Posterior vena cava (tissue), 2 donors: Measurements from ENCODE around the gene LSS. TPM values are rescaled to one million over a fixed set of nuclear protein-coding genes. Genes with fewer than 3 reads are reported as not detected.

Source experiments
- DNase-seq: peaks from one replicate; pipeline ENCODE4 v3.0.0-alpha.2; 2020; ENCODE audit warnings: low spot score
- intact Hi-C, 2 donors: fragments of 100-400 bp; cut with DNase I; formaldehyde crosslinking; loops; one replicate each; pipeline versions ENCODE4 v1.14.1 to v1.14.2; 2022 to 2023
- long read RNA-seq, 2 donors: library from polyadenylated mRNA; unstranded; transcript quantifications; one replicate each; pipeline ENCODE4 v2.0.0, GENCODE V29; 2020 to 2021
- total RNA-seq, 2 donors: library from RNA; stranded (reverse); fragmentation: NEBNext Ultra II Directional; extraction: Animal tissue kit (Norgen Biotek cat#: 25700); gene quantifications; one replicate each; pipeline ENCODE4 v1.2.1, GENCODE V29; 2021
- donor health status: DM: yes; HTN: yes; CAD: no.
- donor health status: DM: yes; HTN: yes; CAD: no.

The LSS gene
- total RNA-seq = 10 to 100 TPM; 42.5 to 65.0 TPM
- long read RNA-seq, donor 1, full-length matches to known transcripts = 5 of 33 reads
- long read RNA-seq, donor 1, partial matches to known transcripts = 18 of 33 reads
- long read RNA-seq, donor 1, other reads (novel, unspliced or antisense) = 10 of 33 reads
- long read RNA-seq, donor 2, full-length matches to known transcripts = 5 of 73 reads
- long read RNA-seq, donor 2, partial matches to known transcripts = 42 of 73 reads
- long read RNA-seq, donor 2, other reads (novel, unspliced or antisense) = 26 of 73 reads

- intact Hi-C loops = loop anchor here (5.0 to 10.0 kb wide), 2 partner anchors 74 to 256 kb away; partner anchors contain the start of gene FTCD (in 1 of the 2)
- DNase-seq = peak; percentile 100
Measured at GRCh38 chr21:46228345-46229051, at the start of gene LSS. Gene LSS (minus strand): TSS chr21:46228774. CDS start chr21:46228745, 29 bp downstream.

DNA sequence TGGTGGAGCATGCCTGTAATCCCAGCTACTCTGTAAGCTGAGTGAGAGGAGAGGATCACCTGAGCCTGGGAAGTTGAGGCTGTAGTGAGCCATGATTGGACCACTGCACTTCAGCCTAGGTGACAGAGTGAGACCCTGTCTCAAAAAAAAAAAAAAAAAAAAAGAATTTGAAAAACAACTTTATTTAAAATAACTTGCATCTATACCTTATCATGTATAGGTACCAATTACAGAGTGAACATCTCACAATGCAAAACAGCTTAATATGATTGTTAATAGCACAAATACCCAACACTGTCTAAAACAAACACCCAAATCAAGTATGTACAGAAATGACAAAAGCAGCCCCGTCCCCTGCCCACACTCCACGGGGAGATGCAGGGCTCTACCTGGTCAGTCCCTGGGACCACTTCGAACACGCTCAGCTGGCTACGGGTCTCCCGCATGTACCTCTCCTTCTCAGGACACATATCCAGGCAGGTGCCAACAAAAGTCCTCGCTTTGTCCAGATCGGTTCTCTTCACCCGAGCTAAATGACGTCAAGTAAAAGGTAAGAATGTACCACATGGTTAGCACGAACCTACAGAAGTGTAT lies 46.3 kb upstream of the LSS start:
- intact Hi-C loops = no loop called here
- no peak for DNase-seq

GRCh38 chr21:46273341-46273740 lies 44.8 kb upstream of the LSS start:
- intact Hi-C loops = no loop called here
- DNase-seq = no peak

DNA sequence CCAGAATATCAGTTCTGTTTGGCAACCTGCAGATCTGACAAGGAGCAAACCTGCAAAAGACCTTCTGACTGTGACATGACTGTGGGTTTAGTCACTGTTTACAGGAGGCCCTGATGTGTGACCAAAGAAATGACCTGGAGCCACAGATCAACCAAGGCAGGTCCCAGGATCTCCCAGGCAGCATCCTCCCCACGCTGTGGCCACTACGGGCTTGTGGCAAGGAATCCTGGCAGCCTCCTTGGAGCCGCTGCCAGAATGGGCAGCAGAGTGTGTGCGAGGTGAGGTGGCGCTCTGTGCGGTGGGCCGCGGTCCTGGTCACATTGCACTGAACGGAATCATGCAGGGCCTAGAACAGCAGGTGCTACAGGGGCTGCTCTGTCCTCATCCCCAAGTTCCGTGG lies 40.9 kb upstream of the LSS start:
- intact Hi-C loops = no loop called here
- no peak for DNase-seq

DNA sequence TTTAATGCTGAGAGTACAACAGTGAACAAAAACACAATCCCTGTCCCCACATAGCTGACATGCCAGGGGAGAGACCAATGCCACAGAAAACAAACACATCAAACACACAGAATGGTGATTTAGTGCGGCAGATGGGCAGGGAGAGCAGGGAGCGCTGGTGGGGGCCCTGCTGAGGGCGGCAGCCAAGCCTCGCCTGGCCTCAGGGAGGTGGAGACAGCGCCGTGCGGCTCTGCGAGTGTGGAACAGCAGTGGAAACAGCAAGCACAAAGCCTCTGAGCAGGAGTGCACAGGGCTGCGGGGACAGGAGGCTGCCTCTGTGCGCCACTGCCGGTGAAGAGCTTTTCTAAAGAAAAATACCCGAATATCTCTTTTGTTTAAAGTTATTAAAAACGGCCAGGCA lies 39.8 kb upstream of the LSS start:
- intact Hi-C loops = no loop called here
- no peak for DNase-seq

DNA sequence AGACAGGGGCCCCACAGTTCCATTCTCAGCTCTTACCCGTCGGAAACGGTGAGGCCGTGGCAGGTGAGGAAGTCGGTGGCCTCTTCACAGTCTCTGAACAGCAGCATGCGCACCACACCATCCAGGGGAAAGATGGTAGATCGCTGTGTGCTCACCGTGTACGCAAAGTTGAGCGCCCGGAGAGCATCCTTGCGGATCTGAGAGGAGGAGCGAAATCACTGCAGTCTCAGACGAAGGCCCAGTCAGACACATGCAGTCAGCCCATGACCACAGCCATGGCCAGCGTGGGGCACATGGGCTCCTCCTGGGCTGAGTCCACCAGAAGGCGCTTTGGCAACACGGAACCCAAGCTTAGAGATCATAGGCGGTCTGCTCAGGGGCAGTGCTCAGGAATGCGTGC lies 38.4 kb upstream of the LSS start:
- no peak for DNase-seq
- intact Hi-C loops = no loop called here

DNA sequence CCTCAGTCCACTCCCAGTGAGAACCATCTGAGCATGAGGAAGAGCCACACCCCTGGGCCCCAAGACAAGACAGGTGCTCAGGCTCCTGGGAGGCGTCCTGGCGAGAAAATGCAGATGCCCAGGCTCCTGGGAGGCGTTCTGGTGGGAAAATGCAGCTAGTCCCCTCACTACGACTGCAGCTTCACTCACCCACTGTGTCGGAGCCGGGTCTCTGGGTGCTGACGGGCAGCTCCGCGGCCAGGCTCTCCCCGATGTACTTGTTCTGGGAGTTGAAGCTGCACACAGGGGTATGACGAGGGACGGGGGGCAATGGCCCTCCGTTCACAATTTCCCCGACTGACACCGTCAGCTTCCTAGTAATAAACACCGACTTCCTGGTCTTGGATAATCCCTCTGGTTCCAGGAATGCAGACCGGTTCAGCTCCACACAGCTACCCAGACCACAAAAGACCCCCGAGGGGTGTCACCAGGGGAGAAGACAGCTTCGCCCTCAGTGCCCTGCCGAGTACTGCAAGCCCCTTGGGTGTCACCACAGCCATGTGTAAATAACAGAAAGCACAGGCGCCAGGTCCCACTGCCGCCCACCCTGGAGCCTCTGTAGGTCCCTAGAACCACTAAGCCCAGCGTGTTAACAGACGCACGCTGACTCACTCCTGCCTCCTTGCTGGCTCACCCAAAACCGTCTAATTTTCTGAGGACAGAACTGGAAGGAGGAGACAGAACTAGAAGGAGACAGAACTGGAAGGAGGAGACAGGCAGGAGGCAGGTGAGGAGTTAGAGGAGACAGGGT lies 37.4 kb upstream of the LSS start:
- intact Hi-C loops = no loop called here
- no peak for DNase-seq

DNA sequence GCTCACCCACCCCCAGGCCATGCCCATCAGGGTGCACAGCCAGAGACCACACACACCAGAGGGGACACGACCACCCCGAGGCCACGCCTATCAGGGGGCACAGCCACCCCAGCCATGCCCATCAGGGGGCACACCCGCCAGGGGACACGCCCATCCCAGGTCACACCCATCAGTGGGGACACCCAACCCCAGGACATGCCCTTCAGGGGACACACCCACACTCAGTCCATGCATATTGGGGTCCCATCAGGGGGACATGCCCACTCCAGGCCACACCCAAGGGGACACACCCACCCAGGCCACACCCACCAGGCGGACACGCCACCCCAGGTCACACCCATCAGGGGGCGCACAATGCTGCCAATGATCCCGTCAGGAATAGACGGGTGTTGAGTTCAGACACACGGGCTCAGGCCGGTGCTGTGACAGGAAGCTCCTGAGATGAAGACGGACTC lies 36.1 kb upstream of the LSS start:
- intact Hi-C loops = no loop called here
- DNase-seq = no peak

GRCh38 chr21:46264046-46264689 lies 35.6 kb upstream of the LSS start:
- intact Hi-C loops = no loop called here
- DNase-seq = no peak

DNA sequence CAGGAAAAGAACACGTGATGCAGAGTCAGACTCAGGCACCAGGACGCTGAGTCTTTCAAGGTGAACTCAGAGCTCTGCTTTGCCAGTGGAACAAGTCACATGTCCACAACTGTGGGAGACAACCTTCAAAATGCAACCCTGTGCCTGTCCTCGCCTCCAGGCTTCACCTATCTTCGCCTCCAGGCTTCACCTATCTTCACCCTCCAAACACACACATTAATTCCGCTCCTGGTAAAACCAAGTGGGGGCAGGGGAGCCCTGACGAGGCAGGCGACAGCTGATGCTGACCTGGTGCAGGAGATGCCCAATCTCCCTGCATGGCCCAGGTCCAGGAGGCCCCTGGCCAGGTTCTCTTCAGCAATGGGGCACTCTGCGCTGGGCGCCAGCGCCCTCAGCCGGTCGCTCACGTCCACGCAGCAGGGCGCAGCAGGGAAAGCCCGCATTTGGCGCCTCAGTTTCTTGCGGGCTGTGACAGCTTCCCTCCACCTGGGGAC lies 28.0 kb upstream of the LSS start:
- intact Hi-C loops = no loop called here
- DNase-seq = no peak

- DNase-seq = no peak
- intact Hi-C loops = no loop called here
Measured at GRCh38 chr21:46255758-46256337, 27.3 kb upstream of the LSS start.

DNA sequence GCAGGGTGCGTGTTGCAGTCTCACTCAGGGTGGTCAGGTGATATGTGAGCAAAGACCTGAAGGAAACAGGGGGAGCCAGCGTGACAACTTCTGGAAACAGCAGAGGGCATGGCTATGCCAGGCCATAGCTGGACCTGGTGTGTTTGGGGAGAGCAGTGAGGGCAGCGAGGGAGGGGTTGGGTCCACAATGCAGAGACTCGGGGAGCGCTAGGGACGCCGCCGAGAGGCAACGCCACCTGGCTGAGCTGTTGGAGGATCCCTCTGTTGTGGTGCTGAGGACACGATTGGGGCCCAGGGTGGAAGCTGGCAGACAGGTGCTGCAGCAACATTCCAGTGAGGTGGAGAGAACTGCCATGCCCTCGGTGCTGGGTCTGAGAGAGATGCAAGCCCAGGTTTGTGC lies 26.6 kb upstream of the LSS start:
- intact Hi-C loops = no loop called here
- DNase-seq = no peak

DNA sequence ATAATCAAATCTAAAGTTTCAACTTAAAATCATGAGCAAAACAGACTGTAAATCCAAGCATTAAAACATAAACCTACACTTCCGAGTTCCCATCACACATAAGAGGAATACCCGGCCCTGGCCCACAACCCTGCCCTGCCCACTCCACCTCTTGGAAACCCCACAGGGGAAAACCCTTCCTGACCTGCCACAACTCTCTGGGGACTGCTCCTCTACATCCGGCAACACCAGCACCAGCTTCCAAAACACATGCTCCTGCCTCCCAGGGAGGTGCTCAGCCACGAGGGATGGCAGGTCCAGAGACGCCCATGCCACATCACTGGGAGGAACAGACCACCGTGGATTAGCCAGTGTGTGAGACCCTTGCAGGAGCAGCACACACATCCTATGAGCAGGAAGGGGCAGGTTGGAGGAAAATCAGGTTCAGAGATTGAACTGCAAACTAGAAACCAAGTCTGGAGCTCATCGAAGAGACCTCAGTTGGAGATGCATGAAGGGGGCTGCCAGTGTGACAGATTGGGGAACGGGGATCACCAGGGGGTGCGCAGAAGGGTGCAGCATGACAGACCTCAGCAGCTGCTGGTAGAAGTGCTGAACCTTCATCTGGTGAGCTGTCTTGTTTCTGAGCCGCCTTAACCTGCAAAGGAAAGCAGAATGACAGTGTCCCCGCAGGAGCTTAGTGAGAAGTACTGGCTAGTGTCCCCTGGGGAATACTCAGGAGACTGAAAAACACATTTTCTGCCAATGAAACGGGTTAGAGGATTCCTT lies 25.8 kb upstream of the LSS start:
- DNase-seq = no peak
- intact Hi-C loops = no loop called here

DNA sequence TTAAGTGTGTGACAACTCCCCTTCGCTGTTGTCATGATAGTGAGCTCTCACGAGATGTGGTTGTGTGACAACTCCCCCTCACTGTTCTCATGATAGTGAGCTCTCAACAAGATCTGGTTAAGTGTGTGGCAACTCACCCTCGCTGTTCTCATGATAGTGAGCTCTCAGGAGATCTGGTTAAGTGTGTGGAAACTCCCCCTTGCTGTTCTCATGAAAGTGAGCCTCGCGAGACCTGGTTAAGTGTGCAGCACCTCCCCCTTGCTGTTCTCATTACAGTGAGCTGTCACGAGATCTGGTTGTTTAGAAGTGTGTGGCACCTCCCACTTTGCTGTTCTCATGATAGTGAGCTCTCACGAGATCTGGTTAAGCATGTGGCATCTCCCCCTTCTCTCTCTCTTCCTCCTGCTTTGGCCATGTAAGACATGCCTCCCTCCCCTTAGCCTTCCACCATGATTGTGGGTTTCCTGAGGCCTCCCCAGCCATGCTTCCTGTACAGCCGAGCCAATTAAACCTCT lies 25.1 kb upstream of the LSS start:
- DNase-seq = no peak
- intact Hi-C loops = no loop called here

- intact Hi-C loops = no loop called here
- DNase-seq = no peak
Measured at GRCh38 chr21:46252840-46253239, 24.3 kb upstream of the LSS start.

GRCh38 chr21:46250146-46250725 lies 21.7 kb upstream of the LSS start:
- no peak for DNase-seq
- intact Hi-C loops = no loop called here

GRCh38 chr21:46248827-46249226 lies 20.3 kb upstream of the LSS start:
- no peak for DNase-seq
- intact Hi-C loops = no loop called here

DNA sequence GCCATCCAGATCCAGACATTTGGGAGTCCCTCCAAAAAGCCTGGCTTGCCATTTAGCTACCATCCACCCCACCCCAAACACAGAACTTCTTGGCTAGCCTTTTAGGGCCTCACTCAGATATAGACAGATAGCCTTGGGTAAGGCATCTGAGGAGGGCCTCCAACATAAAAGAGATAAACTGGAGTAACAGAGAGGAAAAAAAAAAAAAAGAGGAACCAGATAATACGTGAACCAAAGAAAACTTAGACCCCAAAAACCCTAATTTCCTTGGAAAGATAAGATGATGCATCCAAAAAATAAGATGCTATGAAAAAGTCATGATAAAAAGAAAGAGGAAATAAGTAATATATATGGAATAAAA lies 19.8 kb upstream of the LSS start:
- no peak for DNase-seq
- intact Hi-C loops = no loop called here
